GM19395 (cell line): Measurements from ENCODE around the gene XPA.
"Not testable (repeated sequence)": the region's sequence is repeated elsewhere in the genome, so short reads cannot be mapped to it uniquely, and the experiment has no call there.

ENCODE experiments used
- ATAC-seq: cut with Tn5 transposase; IDR thresholded peaks from one replicate; pipeline ENCODE4 v1.9.1; 2021; ENCODE audit warnings: mild to moderate bottlenecking, moderate library complexity; ENCODE audit not compliant: unreplicated experiment

The XPA gene

DNA sequence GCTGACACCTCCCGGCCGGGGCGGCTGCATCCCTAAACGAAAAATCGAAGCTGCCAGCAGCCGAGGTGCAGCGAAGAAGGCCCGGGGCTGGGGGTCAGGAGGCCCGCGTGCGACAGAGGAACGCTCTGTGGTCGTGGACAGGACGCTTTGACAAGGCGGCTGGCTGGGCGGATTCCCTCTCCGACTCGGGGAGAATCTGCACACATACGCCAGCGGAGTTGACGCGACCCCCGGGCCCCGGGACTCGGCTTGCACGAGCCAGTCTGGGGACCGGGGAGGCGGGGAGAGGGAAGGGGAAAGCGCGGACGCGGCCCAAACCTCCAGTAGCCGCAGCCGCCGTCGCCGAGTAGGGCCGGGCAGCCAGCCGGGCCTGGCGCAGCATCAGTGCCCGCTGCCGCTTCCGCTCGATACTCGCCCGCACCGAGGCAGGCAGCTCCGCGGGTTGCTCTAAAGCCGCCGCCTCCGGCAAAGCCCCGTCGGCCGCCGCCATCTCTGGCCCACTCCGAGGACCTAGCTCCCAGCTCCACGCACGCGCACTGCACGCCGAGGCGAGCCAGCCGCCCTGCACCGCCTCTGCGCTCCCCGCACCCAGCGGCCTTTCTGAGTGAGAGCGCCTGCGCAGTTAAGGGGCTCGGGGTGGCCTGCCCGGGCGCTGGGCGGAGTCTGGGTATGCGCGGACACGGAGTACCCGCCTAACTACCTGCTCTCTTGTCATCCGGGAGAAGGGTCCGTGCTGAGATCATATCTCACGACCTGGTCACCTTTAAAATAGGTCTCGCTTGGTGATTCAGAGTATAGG is at the start of gene XPA:
Gene XPA, minus strand, starts transcription at position 538 of the 799 bp plus-strand sequence. Its CDS starts 48 bp downstream, at position 490.
- peak; percentile 94 for ATAC-seq

DNA sequence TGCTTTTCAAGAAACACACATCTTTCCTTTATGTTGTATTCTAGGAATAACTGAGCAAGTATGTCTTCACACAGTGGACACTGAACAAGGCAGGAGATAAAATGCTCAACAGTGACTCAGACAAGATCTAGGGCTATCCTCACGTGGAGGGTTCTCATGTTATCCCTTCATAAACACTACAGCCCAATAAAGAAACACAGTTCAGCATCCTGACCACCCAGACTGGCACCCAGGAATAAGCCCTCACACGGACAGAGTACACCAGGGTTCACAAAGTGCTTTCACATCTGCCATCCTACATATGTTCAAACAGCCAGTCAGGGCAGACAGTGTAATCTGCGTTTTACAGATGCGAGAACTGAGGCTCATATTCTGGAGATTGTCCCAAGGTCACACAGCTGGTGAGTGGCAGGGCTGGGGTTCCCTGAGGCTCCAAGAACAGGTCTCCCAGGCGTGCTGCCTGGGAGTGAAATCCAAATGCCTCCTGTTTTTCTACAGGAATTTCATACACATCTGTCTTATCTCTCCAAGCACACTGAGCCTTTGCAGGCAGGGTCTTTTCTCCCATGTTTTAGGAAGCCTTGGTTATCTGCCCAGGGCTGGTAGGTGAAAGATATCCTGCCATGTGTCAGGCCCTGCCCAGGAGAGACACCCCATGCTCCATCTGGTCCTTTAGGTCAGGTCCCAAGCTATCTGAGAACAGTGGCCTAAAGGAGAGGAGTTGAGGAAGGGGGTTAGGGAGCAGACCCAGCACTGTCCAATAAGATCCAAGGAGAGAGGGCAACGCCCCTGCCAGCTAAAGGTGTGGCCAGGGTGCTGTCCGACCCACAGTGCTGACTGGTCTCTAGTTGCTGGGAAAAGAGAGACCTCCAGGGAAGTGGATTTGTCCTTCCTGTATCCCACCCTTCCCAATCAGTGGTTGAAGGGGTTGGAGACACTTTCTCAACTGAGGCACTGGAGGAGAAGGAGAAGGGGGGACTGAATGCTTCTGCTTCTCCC is 47.9 kb upstream of the XPA start:
- ATAC-seq, result no peak

DNA sequence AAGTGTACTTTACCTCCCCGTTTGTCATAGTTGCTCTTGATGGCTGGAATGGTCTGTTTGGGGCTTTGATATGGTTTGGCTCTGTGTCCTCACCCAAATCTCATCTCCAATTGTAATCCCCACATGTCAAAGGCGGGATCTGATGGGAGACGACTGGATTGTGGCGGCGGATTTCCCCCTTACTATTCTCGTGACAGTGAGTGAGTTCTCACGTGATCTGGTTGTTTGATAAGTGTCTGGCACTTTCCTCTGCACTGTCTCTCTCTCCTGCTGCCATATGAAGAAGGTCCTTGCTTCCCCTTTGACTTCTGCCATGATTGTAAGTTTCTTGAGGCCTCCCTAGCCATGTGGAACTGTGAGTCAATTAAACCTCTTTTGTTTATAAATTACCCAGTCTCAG is 46.9 kb upstream of the XPA start:
- not testable (repeated sequence) for ATAC-seq

DNA sequence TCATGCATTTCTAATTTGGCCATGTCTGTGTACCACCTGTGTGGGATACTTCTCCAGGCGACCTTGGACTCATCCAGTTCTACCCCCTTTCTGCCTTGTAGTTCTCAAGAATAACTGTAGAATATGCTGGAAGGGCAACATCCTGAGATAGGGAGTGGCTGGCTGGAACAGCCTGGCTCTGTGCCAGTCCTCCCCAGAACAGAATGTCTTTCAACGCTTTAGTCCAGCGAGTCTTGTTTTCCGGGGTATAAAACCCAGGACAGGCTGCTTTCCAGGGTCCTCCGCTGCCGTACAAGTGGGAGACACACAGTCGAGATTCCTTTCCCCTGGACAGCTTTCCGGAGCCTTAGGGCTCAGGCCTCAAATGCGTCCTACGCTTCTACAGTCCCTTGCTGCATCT is 45.4 kb upstream of the XPA start:
- no peak for ATAC-seq

DNA sequence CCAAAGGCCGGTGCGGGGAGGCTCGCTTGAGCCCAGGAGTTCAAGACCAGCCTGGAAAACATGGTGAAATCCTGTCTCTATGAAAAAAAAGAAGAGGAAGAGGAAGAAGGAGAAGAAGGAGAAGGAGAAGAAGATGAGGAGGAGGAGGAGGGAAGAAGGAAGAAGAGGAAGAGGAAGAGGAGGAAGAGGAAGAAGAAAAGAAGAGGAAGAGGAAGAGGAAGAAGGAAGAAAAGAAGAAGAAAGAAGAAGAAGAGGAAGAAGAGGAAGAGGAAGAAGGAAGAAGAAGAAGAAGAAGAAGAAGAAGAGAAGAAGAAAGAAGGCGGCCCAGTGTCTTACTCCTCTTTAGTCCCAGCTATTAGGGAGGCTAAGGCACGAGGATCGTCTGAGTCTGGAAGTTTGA is 44.8 kb upstream of the XPA start:
- ATAC-seq, result no peak

DNA sequence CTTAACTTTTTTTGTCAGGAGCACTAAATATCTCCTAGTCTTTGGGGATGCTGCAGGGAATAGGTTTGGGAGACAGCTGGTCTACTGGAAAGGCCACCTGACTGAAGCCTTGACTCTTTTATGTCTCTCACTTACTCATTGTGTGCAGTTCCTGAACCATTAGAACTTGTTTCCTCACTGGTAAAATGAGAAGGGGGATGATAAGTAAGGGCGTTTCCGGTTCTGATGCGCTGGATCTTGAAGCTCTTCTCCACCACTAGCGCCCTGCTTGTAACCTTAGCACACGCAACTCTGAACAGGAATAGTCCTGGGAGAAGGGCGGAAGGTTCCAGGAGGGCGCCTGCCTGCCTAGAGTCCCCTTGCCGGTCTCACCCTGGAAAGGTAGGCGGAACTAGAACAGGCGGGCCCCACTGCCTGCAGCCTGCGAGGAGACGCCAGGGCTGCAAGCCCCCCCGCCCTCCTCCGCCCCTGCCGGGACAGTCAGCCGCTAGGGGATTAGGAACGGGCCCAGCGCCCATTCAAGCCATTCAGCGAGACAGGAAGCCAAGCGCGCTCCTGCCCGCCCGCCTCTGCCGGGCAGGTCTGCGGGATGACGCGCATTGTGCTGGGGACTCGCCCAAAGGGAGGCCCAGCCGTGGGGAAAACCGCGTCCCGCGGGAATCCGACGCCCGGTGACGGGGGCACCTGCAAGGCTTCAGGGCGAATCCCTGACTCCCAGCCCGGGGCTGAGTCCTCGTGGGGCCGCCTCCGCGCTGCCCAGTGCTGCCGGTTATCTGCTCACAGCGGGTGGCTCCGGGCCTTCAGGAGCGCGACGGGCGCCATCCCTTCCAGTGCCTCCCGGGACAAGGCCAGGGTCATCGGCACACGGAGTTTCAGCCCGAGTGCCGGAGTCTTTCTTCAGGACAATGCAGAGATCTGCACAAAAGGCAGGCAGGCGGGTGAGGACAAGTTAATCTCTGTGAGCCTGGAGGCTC is 44.0 kb upstream of the XPA start:
- no peak for ATAC-seq

DNA sequence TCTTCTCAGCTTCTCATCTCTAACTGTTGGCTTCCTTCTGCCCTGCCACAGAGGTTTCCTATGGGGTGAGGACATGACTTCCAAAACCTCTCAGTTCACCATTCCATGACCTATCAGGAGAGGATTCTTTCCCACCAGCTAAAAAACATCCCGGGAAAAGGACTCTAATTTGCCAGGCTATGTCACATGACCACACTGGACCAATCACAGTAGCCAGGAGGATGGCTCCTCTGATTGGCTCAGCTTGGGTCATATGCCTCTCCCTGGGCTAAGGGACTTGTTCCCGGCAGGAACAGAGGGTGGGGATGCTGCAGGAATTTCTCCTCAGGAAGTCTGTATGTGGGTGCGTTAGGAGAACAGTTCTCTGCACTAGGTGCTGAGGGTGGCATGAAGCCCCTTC is 40.3 kb upstream of the XPA start:
- no peak for ATAC-seq

DNA sequence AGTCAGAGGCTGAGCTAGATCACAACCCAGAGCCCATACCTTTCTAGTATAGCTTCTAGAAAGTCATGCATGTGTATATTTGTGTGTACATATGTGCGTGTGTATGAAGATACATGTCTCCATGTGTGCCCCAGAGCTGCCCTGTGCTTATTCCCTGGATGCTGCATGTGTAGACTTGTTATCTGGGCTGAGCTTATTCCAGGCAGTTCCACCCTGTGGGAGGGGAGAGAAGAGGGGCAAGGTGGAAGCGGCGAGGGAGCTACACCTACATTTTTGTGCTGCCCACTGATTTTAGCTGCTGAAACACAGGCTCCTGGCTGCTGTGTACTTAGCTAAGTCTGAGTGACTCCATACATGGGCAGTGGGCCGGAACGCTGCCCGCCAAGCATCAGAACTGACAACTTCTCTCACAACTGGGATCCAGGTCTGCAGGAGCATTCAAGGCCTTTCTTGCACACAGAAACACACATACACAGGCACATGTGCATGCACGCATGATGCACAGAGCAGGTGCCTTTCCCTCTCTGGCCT is 38.0 kb upstream of the XPA start:
- no peak for ATAC-seq

DNA sequence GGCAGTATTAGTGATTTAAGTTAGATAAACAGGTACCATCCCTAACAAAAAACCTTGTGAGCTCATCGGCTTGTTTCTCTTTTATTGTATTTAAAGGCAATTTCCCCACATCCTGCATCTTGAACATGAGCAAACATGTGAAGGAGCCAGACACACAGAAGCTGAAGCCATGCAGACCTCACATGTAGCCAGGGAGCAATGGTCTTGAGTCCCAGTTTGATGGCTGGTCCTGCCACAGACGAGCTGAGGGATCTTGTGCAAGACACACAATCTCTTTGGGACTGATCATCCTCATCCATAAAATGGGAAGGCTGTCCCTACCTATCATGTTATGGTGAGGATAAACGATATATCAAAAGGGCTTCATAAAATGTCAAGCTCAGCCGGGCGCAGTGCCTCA is 29.6 kb upstream of the XPA start:
- no peak for ATAC-seq

DNA sequence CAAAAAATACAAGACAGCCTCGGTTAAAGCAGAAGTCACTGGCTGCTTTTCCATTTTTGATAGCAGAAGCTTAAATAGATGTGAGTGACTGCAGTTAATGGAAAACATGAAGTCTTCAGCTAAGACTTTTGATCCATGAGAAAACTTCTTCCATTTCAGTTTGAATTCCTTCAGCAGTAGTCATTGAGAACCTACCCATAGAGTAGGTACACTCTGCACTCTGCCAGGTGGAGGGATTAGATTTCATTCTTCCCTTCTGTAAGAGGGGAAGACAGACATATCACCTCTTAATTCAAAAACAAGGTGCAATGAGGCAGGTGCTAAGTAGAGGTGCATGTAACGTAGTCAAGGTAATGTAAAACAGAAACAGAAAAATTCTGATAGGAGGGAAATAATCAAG is 26.7 kb upstream of the XPA start:
- no peak for ATAC-seq

DNA sequence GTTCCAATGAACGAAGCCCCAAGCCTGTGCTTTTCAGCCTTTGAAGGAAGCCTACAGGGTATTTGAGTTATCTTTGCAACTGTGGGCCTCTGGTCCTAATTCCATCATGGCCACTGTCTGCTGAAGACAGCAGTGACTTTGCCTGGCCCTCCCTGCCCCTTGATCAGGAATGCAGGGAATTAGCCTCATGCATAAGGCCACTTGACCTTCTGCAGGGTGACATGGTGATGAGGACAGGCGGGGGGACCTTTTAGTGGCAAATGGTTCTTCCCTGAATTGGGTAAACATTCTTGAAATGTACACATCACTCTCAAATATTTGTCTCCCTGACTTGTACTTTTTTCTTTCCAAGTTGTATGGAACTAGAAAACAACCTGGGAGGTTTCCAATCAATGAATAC is 25.2 kb upstream of the XPA start:
- no peak for ATAC-seq

DNA sequence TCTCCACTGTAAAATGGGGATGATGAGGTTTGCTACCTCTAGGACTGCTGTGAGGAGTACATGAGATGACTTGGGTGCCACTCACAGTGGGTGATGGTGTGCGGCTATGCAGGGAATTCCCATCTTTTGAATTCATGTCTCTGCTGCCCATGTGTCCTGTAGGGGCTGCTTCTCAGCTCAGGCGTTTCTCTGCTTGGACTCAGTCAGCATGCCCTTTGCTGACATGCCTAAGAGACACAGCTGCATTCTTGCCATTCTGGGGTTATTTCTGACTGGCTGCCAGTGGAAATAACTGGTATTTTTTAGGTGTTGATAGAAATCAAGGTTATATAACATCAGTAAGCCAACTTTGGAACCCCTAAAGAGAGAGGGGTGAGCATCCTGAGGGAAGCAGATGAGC is 24.3 kb upstream of the XPA start:
- no peak for ATAC-seq

DNA sequence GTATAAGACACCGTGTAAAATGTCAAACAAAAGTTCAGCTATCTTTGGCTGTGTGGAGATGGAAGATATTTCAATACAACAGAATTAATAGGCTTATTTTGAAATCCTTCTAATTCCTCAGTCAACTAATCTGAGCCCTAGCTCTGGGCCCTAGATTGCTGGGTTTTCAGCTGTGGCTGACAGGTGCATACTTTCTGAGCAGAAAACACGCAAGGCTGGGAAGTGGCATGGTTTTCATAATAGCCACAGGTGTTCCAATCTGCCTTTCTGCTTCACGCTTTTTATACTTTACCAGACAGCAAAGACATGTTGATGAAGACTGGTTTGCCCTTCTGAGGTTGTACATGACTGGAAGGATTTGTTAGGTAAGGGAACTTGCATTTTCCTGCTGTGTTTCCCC is 20.7 kb upstream of the XPA start:
- ATAC-seq, result no peak

DNA sequence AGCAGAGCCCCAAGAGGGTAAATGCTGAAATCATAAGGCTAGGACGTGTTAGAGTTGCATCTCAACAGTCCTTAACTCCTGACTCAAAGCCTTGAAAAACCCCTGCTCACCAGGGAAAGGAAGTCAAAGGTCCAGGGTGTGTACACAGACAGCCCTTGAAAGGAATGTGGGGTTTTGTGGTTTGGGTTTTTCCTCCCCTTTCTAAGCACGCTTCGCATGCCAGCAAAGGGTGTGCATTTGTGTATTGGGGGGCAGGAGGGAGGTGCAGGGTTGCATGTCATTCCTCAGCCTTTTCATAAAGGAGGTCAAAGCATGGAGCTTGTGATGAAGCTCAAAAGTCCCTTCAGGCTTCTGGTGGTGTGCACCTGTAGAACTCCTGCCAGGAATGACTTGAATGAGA is 17.3 kb upstream of the XPA start:
- ATAC-seq, result no peak

DNA sequence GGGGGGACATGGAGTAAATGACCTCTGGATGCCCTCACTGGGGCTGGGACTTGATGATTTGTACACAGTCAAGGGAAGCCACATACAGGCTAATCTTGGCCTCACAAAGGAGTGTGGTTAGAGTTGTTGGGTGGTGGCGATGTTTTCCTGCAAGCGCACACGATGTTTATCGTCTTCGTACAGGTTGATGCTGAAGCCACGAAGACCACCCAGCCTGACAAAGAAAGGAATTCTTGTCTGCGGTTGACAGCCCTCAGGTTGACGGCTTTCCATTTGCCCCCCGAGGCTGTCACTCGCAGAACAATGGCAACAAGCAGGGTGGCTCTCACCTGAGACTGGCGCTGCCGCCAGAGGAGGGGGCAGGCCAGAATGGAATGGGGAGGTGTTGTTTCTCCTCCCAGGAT is 14.1 kb upstream of the XPA start:
- ATAC-seq, result no peak

DNA sequence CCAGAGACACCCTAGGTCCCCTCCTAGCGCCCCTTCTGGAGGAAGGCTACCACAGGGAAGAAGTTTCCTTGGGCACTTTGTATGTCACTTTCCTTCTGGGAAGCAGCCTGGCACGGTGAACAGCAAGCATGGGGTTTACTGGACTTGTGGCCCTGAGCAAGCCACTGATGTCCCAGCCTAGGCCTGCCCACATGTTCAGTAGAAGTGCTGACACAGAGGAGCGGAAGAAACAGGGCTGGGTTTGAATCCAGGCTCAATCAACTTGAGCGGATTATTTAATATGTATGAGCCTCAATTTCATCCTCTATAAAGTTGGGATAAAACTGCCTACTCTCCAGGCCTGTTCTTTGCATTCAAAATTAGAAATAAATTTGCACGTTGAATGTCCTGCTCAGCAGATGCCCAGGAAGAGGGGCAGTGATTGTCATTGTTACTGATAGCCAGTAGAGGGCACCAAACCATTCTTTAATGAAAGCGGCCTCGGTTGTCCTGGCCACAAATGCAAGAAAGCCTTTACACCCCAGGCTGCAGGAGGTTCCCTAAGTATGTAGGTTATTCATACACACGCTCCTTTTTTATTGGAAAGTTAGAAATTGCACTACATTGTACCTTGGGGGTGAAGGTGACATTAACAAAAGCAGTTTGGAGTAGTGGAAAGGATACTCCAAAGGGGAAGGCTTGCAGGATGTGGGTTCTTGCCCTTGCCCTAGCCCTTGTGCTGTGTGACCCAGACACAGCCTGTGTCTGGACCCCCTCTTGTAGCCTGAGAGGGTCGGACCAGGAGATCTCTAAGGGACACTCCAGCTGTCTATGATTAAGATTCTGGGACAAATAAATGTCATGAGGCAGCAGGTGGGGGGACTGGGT is 13.4 kb upstream of the XPA start:
- ATAC-seq, result peak; percentile 67

DNA sequence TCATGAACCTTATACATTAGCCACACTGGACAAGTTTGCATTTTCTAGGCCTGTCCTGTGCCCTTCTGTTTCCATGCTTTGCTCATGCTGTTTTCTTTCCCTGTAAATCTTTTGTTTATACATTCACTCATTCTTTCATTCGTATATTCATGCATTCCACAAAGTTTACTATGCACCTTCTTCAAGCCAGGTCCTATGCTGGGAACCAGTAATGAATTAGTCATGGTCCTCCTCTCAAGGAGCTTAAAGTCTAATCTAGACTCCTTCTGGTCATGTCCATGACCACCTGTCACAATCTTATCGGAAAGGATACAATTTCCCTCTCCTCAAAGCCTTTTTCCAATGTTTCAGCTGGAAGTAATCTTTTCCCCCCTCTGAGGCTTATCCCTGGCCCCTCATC is 9.1 kb upstream of the XPA start:
- ATAC-seq, result no peak

DNA sequence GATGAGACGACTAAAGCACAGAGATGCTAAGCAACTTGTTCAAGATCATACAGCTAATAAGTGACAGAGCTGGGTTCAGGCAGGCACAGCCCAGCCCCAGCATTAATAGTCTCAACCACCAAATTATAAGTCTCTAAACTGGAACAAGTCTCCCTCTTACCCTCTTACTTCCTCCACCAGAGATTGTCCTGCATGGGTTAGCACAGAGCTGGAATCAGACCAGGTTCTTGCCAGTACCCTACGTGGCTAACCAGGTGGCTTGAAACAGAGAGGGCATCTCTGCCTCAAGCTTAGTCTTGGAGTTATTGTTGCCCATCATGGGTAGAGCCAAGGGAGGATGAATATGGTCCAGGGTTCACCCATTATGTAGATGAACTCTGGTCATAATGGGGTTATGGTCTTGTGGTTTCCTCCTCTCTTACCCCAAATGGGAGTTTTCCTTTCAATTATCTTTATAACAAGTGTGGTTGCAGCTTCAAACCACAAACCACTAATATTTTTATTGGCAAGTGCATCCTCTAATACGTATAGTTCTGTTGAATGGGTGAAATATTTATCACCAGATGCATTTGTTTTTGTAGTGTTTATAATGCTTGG is 8.3 kb upstream of the XPA start:
- no peak for ATAC-seq

DNA sequence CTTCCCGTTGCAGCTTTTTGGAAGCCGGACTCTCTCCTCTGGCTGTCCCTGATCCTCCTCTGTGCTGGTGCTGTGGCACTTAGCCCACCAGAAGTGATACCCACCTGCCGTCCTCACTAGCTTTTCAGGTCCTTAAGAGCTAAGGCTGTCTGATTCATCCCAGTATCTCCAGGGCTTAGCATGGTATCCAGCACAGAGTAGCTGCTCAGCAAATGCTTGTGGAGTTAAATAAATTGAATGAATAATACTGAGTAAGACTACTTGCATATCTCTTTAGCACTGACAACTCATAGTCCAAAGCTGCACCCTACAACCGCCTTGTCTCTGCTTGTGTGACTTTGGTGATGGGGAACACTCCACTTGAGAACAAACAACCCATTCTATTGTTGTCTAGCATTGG is 7.7 kb upstream of the XPA start:
- no peak for ATAC-seq
